NCI-H2227 treated with DMSO at 0.1 percent for 48 hours (cell line): ENCODE data around the gene TNFRSF6B.
A peak's percentile ranks its signal among the peaks of the same experiment; 100 is the strongest.

Experiments used
- DNase-seq: peaks from one replicate; lab custom pipeline; 2025; lab: John Stamatoyannopoulos, UW

Gene TNFRSF6B

DNA sequence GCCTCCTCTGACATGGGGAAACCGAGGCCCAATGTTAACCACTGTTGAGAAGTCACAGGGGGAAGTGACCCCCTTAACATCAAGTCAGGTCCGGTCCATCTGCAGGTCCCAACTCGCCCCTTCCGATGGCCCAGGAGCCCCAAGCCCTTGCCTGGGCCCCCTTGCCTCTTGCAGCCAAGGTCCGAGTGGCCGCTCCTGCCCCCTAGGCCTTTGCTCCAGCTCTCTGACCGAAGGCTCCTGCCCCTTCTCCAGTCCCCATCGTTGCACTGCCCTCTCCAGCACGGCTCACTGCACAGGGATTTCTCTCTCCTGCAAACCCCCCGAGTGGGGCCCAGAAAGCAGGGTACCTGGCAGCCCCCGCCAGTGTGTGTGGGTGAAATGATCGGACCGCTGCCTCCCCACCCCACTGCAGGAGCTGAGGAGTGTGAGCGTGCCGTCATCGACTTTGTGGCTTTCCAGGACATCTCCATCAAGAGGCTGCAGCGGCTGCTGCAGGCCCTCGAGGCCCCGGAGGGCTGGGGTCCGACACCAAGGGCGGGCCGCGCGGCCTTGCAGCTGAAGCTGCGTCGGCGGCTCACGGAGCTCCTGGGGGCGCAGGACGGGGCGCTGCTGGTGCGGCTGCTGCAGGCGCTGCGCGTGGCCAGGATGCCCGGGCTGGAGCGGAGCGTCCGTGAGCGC is 1.6 kb downstream of the TNFRSF6B start:
- no peak for DNase-seq

DNA sequence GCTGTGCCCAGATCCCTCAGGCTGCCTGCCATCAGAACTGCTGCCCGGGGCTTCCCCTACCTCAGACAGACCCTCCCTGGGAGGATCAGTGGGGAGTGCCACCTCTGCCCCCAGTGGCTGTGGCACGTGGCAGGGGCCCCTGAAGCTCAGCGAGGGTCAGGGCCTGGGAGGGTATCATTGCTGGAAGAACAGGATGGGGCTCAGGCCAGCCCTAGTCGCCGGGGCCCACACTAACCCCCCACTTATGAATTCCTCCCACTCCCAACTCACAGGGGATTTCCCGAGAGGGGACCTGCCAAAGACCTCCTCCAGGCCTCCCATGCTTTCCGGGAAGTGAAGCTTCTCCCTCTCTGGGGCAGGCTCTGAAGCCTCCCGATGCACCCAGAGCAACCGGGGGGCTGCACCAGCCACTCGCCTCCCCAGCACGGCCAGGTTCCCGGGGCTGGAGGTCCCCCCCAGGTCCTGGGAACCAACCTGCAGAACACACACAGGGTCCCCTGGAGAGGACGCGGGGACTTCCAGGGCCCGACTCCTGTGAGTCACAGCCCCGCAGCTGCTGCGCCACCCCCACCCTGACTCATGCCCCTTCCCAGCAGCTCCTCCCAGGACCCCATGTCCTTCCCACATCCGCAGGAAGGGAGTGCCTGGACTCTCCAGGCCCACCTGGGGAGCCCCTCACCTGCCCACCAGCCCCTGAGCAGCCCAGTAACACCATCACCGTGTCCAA is 2.5 kb downstream of the TNFRSF6B start:
- no peak for DNase-seq

DNA sequence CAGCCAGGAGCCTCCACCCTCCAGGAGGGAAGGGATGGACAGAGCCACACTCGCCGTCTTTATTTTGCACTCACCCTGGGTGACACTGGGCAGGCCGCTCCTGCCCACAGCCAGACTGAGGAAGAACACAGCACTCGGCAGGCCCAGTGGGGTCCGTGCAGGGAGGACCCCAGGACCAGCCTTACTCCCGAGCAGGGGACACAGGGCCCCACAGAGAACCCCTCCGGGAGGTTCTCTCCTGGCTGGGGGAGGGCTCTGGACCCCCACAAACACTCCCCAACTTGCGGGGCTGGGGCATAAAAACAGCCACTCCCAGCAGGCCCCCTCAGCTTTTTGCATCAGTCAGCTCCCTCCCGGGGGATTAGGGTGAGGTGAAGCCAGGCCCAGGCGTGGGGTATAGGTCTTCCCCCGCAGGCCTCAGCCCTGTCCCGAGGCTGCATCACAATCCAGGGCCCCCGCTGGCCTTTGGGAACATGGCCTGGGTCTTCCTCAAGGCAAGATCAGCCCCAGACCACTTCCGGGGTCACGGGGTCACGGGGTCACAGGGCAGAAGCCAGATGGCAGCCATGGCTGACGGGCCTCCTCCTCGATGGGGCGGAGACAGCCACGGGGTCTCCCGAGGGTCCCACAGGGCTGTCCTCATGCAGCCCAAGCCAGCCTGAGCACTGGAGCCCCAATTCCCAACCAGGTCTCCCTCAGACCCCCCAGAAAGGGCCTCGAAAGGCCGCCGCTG is 3.2 kb downstream of the TNFRSF6B start:
- DNase-seq, result no peak

DNA sequence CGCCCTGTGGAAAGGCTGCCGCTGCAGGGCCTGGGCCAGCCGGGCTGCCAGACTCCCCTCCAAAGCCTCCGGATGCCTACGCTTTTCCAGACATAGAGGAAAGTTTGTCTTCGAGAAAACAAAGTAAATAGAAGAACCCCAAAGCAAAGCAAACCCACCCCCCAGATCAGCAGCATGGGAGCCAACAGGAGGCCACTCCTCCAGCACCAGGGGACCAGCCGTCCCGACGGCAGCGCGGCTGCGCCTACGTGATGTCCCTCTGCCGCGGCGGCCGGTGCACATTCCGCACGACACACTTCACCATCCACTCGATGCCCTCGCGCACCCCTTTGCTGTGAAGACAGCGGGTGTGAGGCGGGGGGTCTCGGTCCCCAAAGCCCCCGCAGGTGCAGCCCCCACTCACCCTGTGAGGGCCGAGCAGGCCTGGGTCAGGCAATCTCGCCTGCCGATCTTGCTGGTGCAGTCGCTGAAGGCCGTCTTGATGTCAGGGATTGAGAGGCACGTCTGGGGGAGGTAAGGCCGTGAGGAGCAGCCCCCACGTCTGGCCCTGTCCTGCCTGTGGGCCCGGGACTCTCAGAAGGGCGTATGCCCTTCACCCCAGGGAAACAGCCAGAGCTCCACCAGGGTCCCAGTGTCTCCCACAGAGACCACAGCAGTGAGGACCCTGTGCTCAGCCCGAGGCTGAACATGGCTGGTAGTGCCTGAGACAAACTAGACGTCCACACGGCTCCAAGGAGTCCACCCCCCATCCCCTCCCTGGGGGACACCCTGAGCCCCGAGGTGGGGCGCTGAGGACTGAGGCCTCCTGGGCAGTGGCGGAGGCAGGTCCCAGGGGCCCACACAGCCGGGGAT is 4.0 kb downstream of the TNFRSF6B start:
- no peak for DNase-seq

DNA sequence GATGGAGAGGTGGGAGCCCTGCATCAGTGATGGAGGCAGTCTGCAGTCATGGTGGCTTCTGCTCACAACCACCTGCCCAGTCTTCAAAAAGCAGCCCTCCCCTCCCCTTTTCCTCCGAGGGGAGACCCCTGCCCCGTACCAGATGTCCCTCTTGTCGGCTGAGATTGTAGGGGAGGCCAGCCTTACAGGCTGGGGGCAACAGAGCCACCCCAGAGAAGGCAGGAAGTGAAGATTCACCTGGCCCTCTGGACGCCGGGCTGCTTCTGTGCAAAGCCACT is 4.5 kb downstream of the TNFRSF6B start:
- DNase-seq, result no peak

DNA sequence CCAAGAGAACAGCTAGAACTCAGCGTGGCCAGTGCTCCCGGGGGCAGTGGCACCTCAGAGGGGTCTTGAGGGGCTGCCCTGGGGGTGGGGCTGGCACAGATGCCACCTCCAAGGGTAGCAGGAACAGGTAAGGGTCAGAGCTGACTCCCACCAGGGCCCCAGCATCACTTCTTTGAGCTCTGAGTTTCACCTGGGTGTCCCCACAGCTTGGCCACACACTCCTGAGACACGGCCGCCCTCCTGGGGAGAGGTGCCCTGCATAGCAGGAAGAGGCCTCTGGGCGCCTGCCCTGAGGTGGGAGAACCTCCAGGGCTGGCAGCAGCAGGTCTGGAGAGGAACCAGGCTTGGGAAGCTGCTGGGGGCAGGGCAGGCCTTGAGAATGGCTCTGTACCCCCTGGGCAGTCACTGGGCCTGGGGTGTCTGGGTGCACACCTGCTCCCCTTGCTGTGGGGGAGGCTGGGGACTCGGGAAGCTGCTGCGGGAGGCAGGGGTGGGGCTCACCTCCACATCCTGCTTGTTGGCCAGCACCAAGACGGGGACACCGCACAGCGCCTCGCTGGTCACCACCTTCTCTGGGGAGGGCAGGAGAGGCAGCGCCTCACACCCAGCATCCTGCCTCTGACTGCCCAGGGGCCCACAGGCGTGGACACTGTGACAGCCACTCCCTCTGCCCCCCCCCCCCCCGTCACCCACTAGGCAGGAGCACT is 5.0 kb downstream of the TNFRSF6B start:
- no peak for DNase-seq

DNA sequence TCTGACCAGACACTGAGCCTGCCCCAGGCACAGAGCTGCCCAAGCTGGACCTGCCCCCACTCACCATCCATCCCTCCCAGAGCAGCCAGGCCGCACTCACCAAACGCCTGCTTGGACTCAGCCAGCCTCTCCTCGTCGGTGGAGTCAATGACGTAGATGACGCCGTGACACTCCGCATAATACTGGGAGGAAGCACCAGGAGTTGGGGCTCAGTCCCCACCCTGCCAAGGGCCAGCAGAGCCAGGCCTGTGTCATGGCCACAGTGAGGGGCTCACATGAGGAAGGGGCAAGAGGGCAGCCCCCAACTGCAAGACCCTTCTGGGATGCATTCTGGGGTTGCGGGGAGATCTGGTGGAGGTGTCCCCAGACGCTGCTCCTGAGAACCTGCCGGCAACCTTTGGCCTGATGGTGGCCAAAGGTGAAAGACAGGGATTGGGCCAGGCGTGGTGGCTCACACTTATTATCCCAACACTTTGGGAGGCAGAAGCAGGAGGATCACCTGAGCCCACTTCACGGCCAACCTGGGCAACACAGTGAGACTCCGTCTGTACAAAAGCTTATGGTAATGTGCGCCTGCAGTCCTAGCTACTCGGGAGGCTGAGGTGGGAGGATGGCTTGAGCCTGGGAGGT is 5.7 kb downstream of the TNFRSF6B start:
- no peak for DNase-seq

DNA sequence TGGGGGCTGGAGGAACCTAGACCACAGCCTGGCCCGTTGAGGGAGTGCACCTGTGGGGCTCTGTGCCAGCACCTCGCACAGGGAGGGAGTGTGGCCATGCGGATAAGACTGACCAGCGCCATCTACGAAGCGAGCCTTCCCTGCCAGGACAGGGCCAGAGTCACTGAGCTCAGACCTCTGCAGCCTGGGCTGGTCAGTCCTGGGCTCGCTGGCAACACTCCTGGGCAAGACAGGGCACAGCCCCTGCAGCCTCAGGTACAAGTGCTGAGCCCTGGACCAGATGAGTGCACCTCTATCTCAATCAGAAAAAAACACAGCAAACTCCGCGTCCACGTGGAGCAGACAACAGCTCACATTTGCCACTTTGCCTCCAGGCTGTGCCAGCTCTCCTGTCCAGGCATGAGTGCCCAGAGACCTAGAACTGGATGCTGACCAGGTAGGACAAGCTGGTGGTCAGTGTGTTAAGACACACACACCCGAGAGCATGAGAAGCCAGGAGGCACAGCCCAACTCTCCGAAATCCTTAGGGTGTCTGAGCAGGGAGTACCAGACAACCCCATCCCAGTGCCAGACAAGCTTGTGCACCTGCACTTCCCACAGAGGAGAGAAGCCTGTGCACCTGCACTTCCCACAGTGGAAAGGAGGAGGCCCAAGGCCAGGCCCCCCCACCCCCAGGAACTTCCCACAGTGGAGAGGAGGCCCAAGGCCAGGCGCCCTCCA is 6.5 kb downstream of the TNFRSF6B start:
- no peak for DNase-seq

DNA sequence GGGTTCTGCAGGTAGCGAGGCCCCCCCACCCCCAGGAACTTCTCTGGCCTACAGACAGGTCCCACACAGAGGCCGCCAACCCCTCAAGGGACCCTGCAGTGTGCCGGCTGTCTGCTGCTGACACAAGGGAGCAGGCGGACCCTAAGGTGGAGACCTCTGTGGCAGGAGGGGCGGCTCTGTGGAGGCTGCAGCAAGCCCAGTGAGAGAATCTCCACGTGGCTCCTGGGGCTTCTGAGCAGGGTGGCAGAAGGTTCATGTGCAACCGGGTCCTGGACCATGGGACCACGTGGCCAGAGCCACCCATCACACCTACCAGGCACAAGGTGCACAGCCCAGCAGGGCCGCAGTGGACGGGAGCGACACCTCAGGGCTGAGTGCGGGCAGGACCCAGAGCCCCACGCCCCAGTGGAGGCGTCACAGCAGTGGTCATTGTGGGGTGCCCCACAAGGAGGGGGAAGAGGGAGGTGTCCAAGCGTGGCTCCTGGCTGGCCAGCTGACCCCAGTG is 7.1 kb downstream of the TNFRSF6B start:
- DNase-seq, result no peak

DNA sequence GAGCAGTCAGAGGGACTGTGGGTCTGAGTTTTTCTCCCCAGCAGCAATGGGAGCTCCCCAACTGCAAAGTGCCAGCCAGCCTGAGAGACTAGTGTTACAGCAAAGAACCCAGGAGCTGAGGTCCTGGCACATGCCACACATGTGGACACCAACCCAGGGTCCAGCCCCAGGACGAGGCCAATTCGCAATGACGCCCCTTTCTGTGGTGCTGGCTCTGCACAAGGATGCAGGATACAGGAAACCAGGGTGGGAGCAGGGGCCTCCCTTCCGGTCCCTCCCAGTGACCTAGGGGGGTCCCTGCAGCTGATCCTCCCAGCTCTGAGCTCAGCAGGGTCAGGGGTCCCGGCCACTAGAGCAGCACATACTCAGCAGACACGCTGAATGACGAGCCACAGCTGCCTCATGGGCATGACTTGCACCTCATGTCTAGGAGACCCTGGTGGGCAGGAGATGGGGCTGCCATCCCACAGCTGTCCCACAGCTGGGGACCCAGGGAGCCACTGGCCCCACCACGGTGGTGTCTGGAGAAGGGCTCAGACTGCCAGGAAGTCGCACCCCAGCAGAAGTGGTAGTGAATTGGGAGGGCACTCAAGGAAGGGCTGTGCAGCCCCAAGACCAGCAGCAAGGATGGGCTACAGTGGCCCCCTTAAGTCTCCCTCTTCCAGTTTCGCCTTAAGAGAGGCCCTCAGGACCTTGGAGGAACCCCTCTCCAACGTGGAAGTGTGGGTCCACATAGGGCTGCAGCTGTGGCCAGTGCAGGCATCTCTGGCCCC is 7.7 kb downstream of the TNFRSF6B start:
- no peak for DNase-seq

DNA sequence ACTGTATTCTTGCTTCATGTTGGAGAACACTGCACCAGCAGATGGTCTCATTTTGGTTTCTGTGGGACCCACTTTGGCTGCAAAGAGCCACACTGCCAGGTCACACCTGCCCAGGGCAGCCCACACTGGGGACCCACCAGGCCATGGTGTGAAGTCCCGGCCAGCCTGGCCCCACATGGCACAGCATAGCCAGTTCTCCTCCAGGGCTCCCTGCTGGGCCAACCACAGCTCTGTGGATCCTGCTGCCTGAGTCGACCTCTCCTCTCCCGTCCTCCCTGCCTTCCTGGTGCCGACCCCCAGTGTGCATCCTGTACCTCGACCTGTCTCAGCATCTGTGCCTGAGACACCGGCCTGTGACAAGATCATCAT is 8.3 kb downstream of the TNFRSF6B start:
- DNase-seq, result no peak

DNA sequence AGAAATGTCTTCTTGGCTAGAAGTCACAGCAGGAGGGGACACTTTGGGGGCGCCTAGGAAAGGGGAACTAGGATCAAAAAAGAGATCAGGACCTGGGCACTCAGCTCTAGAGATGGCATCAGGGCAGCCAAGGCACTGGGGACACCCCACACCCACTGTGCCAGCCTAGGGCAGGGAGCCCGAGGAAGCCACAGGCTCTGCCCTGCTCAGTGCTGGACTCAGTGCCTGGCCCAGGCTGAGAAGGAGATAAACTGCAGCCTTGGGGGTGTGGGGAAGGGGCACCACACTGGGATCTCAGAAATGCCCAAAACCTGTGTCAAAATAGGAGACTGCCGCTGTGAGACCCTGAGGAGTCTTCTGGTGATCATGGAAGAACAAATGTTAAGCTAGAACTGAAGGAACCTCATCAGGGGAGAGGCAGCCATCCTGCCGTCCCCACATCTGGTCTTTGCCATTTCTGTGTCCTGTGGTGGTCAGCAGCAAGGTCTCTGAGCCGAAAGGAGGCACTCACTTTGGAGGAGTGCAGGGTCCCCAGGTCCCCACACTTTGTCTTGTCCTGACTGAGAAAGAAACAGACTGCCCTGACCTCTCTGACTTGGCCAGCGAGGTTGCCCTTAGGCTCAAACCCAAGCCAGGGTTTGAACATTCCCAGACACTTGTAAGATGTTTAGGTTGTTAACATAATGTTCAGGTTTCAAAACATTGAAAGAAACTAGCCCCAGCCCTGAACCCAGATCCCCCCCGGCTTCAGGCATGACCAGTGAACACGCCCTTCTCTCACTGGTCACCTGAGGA is 9.0 kb downstream of the TNFRSF6B start:
- DNase-seq, result no peak

DNA sequence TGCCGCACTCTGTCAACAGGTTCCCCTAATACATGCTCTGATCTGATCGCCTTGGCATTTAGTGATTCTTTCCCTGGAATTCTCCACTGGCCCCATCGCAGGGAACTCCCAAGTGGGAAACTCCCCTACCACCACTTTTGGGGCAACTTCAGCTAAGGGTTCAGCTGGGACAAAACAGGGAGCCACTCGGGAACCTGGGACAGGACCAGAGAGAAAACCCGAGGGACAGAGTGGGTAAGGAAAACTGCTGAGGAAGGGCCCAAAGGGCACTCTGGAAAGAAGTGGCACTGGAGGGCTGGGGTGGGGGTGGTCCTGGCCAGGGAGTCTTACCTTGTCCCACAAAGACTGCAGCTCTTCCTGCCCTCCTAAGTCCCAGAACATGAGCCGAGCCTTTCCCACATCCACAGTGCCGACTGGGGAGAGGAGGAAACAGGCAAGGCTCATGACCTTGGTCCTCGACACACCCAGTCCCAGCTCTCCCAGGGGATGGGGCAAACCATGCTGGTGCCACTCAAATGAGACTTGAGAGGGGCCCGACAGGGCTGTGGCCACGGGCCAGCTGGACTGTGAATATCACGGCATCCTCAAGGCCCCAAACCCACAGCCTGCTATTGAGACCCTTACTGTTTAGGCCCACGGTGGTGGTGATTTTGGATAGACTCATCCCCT is 9.7 kb downstream of the TNFRSF6B start:
- no peak for DNase-seq

DNA sequence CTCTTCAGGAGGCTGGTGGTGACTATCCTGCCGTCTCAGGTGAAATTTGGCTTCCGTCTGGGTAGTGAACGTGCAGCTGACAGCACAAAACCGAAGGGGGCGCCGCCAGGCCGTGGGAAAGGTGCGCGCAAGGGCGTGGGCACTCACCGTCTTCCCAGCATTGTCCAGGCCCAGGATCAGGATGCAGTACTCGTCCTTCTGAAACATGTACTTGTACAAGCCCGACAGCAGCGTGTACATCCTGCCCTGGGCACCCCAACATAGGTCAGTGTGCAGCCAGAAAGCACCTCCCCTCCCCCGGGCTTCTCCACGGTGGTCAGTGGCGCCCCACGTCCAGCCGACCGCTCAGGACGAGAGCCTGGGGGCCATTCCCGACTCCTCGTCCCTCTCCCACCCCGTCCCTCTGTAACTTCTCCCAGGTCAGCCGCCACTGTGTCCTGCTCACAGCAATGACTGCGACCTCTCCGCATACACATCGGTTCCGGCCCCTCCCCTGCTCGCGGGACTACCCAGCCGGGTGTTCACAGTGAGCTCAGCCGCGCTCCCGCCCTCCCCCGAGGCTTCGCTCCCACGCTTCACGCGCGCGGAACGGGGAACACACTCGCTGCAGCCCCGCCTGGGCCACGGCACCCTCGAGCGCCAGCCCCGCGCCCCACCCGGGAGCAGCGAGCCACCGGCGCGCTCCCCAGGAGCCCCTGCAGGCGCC is 10.6 kb downstream of the TNFRSF6B start:
- peak; percentile 14 for DNase-seq

DNA sequence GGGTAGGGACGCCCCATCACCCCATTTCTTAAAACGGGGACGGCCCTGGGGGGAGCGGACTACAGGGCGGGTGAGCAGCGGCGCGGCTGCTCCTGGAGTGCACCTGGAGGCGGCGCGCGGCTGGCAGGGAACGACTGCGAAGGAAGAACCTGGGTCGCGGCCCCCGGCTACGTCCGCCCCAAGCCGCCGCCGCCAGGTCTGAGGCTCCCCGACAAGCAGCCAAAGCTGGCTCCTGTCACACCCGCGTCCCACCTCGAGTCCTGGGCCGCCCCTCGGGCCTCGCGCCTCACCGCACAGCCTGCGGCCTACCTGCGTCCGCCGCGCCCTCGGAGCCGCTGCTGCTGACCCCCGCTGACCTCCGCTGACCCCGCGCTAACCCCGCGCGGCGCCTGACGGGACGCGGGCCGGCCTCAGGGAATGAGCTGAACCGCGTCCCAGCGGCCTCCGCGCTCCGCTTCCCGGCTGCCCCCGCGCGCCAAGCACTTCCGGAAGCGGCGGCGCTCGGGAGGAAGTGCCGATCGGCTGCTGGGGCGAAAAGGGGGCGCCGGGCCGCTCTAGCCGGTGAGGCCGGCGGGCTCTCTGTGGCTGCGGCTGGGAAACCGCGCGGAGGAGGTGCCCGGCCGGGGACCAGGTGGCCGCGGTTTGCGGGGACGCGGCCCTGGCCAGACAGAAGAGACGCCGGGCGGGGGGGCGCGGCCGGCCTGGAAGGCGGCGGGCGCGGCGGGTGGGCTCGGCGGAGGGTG is 11.3 kb downstream of the TNFRSF6B start, which contains the start of the genes ARFRP1 and ZGPAT:
ARFRP1 (minus strand) TSS at position 419 of the 743 bp plus-strand sequence. CDS start 885 bp downstream, outside the sequence.
ZGPAT (plus strand) TSS at position 482 of the 743 bp plus-strand sequence. CDS start 542 bp downstream, outside the sequence.
- peak; percentile 79 for DNase-seq

DNA sequence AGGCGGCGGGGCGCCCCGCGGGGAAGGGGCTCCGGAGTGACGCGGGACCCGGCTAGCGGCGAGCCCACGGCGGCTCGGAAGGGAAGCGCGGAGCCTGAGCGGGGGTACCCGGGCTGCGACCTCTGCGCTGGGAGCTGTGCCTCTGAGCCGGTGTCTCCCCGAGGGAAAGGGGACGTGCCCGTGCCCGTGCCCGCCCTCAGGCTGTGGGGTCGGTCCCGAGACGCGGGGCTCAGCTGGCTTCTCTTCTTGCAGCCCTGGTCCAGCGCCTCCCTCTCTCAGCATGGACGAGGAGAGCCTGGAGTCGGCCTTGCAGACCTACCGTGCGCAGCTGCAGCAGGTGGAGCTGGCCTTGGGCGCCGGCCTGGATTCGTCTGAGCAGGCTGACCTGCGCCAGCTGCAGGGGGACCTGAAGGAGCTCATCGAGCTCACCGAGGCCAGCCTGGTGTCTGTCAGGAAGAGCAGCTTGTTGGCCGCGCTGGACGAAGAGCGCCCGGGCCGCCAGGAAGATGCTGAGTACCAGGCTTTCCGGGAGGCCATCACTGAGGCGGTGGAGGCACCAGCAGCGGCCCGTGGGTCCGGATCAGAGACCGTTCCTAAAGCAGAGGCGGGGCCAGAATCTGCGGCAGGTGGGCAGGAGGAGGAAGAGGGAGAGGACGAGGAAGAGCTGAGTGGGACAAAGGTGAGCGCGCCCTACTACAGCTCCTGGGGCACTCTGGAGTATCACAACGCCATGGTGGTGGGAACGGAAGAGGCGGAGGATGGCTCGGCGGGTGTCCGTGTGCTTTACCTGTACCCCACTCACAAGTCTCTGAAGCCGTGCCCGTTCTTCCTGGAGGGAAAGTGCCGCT is 12.1 kb downstream of the TNFRSF6B start:
- no peak for DNase-seq
